GM12872 (cell line): Measurements from ENCODE around the gene HMGN1.

Experiments
- TF ChIP-seq, protein P1 (sequence below): IDR thresholded peaks from 3 replicates; pipeline ENCODE4 v1.5.1; 2011; ENCODE audit warnings: low read depth, mild to moderate bottlenecking, low read length, moderate library complexity; ENCODE audit not compliant: insufficient read depth

HMGN1 gene

DNA sequence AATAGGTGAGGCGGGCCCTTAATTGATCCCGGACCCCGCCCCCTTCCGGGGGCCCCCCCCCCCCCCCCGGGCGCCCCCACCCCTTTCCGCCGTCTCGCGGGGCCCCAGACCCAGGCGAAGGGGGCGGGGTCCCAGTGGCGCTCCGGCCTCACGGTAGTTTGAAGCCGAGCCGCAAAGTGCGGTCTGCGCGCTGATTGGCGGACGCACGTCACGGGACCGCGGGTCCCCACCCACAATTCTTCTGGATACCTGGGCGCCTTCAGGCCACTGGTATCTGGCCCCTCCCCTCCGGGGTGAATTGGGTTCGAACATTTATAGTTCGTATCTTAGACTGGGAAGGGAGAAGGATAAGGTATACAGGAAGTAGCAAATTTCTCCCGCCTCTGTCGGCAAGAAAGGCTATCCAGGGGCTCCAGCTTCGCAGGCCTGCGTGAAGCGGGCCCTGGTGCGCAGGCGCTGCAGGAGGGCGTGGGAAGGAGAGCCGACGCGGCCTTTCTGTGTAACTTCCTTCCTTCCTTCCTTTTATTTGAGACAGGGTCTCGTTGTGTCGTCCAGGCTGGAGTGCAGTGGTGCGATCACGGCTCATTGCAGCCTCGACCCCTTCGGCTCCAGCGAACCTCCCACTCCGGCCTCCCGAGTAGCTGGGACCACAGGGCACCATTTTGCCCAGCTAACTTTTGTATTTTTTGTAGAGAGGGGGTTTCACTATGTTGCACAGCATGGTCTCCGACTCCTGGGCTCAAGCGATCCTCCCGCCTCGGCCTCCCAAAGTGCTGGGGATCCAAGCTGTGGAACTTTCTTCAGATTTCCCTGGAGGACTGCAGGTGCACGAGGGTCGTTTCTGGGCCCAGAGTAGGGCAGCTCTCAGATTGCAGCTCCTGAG lies 564 bp upstream of the HMGN1 start:
- TF ChIP-seq, protein P1, sequence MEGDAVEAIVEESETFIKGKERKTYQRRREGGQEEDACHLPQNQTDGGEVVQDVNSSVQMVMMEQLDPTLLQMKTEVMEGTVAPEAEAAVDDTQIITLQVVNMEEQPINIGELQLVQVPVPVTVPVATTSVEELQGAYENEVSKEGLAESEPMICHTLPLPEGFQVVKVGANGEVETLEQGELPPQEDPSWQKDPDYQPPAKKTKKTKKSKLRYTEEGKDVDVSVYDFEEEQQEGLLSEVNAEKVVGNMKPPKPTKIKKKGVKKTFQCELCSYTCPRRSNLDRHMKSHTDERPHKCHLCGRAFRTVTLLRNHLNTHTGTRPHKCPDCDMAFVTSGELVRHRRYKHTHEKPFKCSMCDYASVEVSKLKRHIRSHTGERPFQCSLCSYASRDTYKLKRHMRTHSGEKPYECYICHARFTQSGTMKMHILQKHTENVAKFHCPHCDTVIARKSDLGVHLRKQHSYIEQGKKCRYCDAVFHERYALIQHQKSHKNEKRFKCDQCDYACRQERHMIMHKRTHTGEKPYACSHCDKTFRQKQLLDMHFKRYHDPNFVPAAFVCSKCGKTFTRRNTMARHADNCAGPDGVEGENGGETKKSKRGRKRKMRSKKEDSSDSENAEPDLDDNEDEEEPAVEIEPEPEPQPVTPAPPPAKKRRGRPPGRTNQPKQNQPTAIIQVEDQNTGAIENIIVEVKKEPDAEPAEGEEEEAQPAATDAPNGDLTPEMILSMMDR = no peak

DNA sequence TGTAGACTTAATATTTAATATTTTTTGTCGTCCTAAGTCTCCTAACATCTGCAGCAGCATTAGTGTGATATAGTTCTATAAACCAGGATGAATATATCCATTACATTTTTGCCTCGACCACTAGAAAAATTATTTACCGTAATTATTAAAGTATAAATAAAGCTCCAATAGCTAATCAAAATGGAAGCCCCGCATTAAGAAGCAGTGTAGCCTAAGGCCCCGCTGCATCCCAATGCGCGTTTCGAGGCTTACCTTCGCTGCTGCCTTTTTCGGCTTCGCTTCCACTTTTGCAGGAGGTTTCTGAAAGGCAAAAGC lies 891 bp downstream of the HMGN1 start:
- TF ChIP-seq, protein P1 = no peak

DNA sequence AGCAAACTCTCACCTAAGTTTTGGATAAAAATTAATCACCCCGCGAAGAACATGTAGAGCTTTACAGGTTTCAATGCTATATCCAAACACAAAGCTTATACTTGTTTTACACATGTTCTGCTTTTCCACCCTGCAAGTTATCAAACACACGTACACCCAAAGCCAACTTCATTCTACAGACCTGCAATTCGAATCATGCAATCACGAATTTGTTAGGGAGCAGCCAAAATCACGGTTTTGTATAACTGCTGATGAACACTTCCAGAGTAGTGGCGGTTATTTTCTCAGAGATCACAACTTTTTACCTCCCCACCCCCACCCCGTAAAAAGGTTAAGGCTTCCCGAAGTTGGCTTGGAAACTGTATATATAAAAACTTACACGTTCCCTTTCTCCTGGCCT lies 1.4 kb downstream of the HMGN1 start:
- TF ChIP-seq, protein P1 = no peak

DNA sequence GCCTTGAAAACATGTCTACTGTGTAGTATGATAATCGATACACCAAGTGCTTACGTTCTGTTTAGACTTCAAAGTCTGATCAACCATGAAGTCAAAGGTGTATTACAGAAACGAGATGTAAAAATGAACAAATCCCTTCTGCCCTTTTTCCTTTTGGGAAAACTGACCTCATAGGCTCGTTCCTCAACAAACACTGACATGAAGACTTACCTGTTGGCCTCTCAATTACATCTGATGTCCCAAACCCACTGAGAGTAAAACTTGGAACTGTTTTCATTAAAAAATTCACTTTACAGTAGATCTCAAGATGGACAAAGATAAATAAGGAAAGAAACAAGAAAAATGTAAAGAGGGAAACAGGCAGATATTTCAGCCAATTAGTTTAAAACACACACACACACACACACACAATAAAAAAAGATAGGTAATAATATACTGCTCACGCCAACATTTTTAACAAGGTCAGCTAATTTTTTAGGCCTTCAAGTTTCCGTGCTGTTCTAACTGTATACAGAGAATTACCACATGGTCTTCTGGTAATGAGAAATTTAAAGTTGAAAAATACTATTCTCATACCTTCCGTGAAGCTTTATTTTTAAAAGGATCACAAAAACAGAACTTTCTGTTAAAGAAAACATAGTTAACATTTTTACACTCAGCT lies 2.1 kb downstream of the HMGN1 start:
- TF ChIP-seq, protein P1 = no peak

DNA sequence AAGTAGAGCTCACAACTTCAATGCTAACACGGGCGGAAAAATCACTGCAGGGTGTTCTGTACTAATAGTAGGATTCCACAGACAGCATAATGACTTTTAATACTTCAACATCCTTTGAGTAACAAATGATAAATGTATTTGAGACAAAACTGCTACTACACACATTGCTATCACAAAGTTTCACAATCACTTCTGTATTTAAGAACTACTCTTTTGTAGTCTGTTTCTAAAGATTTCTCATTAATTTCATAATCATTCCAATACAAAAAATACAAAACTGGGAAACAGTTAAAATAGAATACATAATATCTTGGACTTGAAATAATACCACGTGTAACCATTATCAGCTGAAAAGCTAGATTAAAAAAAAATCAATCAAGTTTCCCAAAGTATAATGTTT lies 2.7 kb downstream of the HMGN1 start:
- TF ChIP-seq, protein P1 = no peak

DNA sequence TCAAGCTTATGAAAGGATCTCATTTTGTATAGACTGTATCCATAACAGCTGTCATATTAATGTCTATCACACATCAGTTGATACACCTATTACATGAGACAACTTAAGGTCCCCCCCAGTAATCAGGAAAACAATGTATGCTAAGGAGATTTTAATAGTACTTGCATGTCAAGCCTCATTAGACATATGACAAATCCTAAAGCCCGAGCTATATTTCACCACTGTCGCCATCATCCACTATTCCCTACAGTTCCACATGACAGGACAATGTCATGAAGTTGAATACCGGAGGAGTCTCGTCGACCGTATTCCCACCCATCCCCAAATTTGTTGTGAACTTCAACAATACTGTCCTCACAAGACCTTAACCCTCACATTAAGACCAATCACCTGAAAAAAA lies 3.4 kb downstream of the HMGN1 start:
- TF ChIP-seq, protein P1 = no peak

DNA sequence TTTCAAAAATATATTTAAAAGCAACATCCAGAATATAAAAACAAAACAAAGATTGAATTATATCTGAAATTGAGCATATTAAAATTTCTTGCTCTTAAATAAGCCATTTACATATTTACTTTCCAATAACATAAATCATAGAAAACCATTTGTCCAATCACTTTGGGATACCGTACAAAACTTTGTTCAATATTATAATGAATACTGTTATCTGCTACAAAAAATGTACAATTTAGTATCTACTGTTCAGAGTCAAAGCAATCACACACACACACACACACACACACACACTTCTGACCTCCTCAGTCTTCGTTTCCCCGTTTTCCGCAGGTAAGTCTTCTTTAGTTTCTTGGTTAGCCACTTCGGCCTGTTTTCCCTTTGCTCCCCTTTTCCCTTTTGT lies 4.0 kb downstream of the HMGN1 start:
- TF ChIP-seq, protein P1 = no peak
